ENCODE results near the gene KANK3.
"Not testable (repeated sequence)": the region's sequence is repeated elsewhere in the genome, so short reads cannot be mapped to it uniquely, and the experiment has no call there.

KANK3 gene

GRCh38 chr19:8370176-8371010 is 27.3 kb upstream of the KANK3 start:
- DNase-seq = no peak

GRCh38 chr19:8367327-8368001 is 24.4 kb upstream of the KANK3 start:
- DNase-seq = no peak

- DNase-seq = no peak
Measured at GRCh38 chr19:8366961-8367326, 23.9 kb upstream of the KANK3 start.

GRCh38 chr19:8366121-8366581 is 23.1 kb upstream of the KANK3 start:
- DNase-seq = no peak

- DNase-seq = peak; percentile 77
Measured at GRCh38 chr19:8363803-8364771, 21.0 kb upstream of the KANK3 start, which contains the start of gene ANGPTL4. TSS of gene ANGPTL4 (plus strand) at chr19:8364155. CDS start at chr19:8364322, 167 bp downstream.

GRCh38 chr19:8361921-8362793 is 19.1 kb upstream of the KANK3 start:
- peak; percentile 61 for DNase-seq

- DNase-seq = no peak
Measured at GRCh38 chr19:8360196-8360595, 17.1 kb upstream of the KANK3 start.

- DNase-seq = no peak
Measured at GRCh38 chr19:8358948-8359347, 15.9 kb upstream of the KANK3 start.

- no peak for DNase-seq
Measured at GRCh38 chr19:8357007-8357521, 14.0 kb upstream of the KANK3 start.

GRCh38 chr19:8355631-8356402 is 12.8 kb upstream of the KANK3 start:
- DNase-seq = no peak

GRCh38 chr19:8352845-8353244 is 9.8 kb upstream of the KANK3 start:
- DNase-seq = not testable (repeated sequence)

GRCh38 chr19:8352134-8352827 is 9.2 kb upstream of the KANK3 start:
- no peak for DNase-seq

- not testable (repeated sequence) for DNase-seq
Measured at GRCh38 chr19:8349629-8350372, 6.7 kb upstream of the KANK3 start.

GRCh38 chr19:8343483-8343844 is 402 bp upstream of the KANK3 start:
- no peak for DNase-seq

GRCh38 chr19:8342316-8342683 is 762 bp downstream of the KANK3 start:
- no peak for DNase-seq

- not testable (repeated sequence) for DNase-seq
Measured at GRCh38 chr19:8341504-8341903, 1.6 kb downstream of the KANK3 start.

- no peak for DNase-seq
Measured at GRCh38 chr19:8340341-8341096, 2.5 kb downstream of the KANK3 start.

- no peak for DNase-seq
Measured at GRCh38 chr19:8338835-8339234, 4.2 kb downstream of the KANK3 start.

GRCh38 chr19:8337728-8338127 is 5.3 kb downstream of the KANK3 start:
- DNase-seq = no peak

All from stimulated activated CD8-positive, alpha-beta memory T cell treated with anti-CD3 and anti-CD28 coated beads, Interleukin-4, amount 100 ng/mL, for 48 hours (primary cell).